Epidermal melanocyte (primary cell): ENCODE results near the gene RIPOR3.
"Not testable (repeated sequence)": the region's sequence is repeated elsewhere in the genome, so short reads cannot be mapped to it uniquely, and the experiment has no call there.

Experiments used
- DNase-seq: peaks from one replicate; pipeline ENCODE4 v3.0.0; 2011; ENCODE audit warnings: low spot score; ENCODE audit not compliant: insufficient read length

The RIPOR3 gene

DNA sequence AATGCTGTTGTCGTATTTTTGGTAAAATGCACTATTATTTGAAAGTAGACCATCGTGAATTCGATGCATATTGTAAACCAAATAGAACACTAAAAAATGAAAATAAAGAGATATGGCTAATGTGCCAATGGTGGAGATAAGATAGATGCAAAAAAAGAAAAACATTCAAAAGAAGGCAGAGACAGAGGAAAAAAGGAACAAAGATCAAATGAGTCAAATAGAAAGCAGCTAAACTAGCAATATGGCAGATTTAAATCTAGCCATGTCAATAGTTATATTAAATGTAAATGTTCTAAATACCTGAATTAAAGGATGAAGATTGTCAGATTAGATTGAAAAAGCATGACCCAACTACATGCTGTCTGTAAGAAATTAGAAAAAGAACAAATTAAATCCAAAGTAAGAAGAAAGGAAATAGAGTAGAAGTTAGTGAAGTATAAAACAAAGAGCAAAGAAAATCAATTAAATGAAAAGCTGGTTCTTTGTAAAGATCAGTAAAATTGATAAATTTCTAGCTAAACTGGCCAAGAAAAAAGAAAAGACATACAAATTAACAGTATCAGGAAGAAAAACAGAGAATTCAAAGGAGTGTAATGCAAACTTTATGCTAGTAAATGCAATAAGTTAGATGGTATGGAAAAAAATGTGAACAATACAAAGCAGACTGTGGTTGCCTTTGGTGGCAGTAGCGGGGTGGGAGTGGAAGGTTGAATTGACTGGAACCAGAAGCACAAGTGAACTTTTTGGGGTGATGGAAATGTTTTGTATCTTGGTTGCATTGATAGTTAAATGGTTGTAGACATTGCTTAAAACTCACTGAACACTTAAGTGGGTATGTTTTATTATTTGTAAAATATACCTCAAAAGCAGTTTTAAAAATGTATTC, 136.4 kb downstream of the RIPOR3 start:
- DNase-seq: no peak

DNA sequence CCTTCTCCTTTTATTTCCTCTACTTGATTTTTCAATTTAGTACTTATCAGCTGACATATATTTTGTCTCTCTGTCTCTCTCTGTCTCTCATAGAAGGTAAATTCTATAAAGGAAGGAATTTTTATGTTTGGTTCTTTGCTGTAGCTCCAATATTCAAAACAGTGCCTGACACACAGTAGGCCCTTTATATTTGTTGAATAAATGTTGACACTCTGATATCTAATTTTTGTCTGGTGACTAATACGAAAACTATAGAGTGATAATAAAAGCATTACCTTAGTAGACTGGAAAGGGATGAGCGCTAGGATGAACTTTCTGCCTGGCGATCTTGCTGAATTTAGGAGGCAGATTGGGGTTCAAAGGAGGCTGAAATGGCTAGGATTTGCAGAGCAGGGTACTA, 138.4 kb downstream of the RIPOR3 start:
- DNase-seq: no peak

DNA sequence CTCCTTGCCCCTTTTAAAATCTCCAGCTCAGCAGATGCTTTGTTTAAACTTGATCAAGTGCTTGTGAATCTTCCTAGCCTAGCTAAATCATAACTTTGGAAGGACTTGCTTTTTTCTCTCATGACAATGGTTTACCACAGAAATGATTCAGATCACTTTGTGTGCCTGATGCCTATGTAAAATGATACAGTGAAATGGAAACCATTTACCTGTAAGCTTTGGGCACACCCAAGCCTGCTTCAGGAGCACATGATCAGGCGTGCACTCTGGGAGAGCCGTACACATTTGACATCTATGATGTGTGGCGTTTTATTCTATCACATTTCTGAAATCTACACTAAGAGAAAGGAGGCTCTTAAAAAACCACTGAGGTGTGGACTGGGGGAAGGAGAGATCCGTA, 140.1 kb downstream of the RIPOR3 start:
- no peak for DNase-seq

DNA sequence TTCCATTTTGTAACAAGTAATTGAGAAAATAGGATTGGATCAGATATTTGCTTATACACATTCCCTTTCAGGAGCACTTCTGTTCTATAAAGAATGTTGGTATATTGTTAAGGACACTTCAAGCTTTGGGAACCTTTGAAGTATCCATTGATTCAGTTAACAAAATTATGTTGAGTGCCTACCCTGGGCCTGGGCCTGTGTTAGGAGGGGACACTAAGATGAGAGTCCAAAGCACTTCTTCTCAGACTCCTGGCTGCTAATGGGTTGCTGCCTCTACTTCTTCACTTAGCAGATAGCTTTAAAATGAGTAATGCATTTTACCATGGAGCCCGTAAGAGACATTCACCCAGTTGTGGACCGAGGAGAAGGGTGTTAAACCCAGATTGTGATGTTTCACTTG, 140.8 kb downstream of the RIPOR3 start:
- DNase-seq: no peak

DNA sequence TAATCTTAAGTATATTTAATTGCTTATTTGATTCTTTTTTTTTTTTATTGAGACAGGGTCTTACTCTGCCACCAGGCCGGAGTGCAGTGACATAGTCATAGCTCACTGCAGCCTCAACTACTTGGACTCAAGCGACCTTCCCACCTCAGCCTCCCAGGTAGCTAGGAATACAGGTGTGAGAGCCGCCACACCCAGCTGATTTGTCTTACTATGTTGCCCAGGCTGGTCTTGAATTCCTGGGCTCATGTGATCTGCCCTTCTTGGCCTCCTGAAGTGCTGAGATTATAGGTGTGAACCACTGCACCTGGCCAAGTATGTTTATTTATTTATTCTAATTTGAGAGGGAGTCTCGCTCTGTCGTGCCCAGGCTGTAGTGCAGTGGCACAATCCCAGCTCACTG, 142.9 kb downstream of the RIPOR3 start:
- DNase-seq: no peak

GRCh38 chr20:50547964-50548363, 143.4 kb downstream of the RIPOR3 start:
- no peak for DNase-seq

DNA sequence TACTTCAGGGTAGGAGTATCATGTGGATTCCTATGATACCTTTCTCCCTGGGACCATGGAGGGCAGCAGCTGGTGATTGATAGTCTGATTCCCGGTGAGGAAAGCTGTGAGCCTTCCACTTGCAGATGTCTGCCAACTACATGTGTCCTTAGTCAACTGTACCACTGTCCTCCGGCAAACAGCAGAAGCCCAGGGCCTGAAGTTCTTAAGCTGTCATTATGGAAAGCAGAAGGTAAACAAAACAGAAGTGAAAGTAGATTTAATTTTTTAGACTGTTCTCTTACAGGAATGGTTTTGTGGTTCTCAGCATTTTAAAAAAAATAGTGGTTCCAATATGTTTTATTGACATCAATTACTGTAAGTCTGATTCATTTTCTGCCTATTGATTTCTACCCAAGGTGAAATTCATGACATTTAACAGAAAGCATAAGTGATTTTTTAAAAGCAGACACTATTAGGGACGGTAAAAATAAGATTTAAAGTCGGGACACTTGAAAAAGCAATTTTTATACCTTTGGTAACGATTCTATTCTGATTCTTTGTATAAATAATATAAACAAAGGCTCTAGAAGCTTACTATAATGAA, 144.5 kb downstream of the RIPOR3 start:
- no peak for DNase-seq

- no peak for DNase-seq
Observed at GRCh38 chr20:50545126-50545525, 146.2 kb downstream of the RIPOR3 start.

- DNase-seq: no peak
Observed at GRCh38 chr20:50543326-50543725, 148.0 kb downstream of the RIPOR3 start.

- no peak for DNase-seq
Observed at GRCh38 chr20:50541606-50542041, 149.7 kb downstream of the RIPOR3 start.

DNA sequence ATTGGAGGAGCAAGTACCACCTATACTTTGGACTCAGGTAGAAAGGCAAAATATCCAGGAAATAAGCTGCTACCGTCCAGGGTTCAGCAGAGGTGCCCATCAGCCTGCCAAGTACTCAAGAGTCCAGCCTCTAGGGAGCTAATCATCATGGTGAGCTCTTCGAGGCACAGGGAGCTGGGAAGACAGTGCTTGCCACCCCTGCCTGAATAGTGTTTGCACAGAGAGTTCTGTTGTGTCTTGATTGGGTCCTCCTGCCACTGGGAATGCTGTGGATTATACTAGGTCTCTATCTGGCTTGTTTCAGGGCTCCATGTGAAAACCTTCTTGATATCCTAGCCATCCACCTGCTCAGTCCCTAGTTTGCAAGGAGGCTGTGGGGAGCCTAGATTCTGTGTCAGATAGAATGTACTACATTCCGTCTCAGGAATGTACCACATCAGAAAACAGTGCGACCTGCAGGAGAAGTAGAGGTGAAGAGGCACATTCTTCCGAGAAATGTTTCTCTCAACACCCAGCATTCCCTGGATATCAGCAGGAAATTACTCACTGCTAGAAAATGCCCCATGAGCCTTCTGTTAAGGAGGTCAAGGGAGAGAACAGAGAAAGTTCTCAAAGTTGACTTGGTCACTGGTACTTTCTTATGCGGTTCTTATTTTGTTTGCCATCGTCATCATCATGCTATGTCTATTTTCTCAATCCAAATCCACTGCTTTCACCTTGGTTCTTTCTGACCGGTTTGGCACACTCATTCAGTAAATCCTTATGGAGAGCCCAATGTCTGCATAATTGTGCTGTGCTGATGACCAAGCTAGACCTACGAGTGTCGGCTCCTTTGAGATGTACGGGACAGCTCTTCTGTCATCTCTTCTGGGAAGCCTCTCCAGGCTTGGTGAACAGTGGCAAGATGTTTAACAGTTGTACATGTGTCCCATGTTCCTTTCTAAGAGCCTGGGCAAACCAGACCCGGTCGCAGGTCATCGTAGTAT, 150.4 kb downstream of the RIPOR3 start:
- no peak for DNase-seq

- DNase-seq: not testable (repeated sequence)
Observed at GRCh38 chr20:50539798-50540197, 151.5 kb downstream of the RIPOR3 start.

DNA sequence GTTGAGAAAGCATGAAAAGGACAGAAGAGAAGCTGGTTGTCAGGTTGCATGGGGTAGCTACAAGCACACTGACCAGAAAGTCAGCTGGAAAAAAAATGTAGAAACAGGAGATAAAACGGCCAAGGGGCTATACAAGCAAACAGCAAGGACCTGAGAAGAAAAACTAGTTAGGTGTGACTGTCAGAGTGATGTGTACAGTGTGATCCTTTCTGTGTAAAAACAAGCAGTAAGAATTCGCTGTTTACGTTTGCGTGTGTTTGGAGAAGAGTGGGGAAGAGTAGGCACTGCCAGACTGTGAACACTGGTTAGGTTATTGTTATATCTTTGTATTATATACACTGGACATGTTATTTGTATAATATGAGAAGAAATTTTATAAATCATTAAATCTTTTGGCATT, 153.1 kb downstream of the RIPOR3 start:
- DNase-seq: no peak

- DNase-seq: no peak
Observed at GRCh38 chr20:50537546-50538201, 153.7 kb downstream of the RIPOR3 start.

GRCh38 chr20:50536333-50536732, 155.0 kb downstream of the RIPOR3 start:
- DNase-seq: no peak
